SU-DHL-6 (cell line): Measurements from ENCODE around the gene KCND2.

Source experiments
- H2AFZ ChIP-seq: fragments of 200-600 bp; sonication (generic); 2 replicates; pipeline ENCODE4 v1.6.1; 2014; ENCODE audit warnings: low read depth, mild to moderate bottlenecking, moderate library complexity, mixed read lengths, antibody characterized with exemption, low read length; ENCODE audit not compliant: severe bottlenecking
- H3F3A ChIP-seq: fragments of 200-600 bp; shearing (Covaris generic); 2 replicates; pipeline ENCODE4 v1.6.0; 2016; ENCODE audit warnings: antibody characterized with exemption, mild to moderate bottlenecking; ENCODE audit not compliant: insufficient read depth
- H3K27ac ChIP-seq: fragments of 200-600 bp; sonication (generic); 2 replicates; pipeline ENCODE4 v1.5.1; 2016; ENCODE audit warnings: low read depth, mild to moderate bottlenecking, low read length, moderate library complexity, mixed read lengths
- H3K27me3 ChIP-seq: fragments of 200-600 bp; sonication (generic), shearing (Covaris generic); 2 replicates; pipeline ENCODE4 v1.6.0; 2014; ENCODE audit warnings: mild to moderate bottlenecking, low read length
- H3K36me3 ChIP-seq: fragments of 200-600 bp; sonication (generic); 2 replicates; pipeline ENCODE4 v1.6.1; 2014; ENCODE audit warnings: mild to moderate bottlenecking, low read length, mixed read lengths
- H3K4me2 ChIP-seq: fragments of 300-600, 200-600 bp; shearing (Covaris generic), sonication (generic); 2 replicates; pipeline ENCODE4 v1.6.0; 2014; ENCODE audit warnings: low read length, low read depth, mild to moderate bottlenecking; ENCODE audit not compliant: poor library complexity, severe bottlenecking
- H3K4me3 ChIP-seq: fragments of 200-600 bp; sonication (generic); 2 replicates; pipeline ENCODE4 v1.5.1; 2014; ENCODE audit warnings: antibody characterized with exemption, low read length, mild to moderate bottlenecking, mixed read lengths; ENCODE audit not compliant: insufficient read depth, poor library complexity, severe bottlenecking
- H3K79me2 ChIP-seq: fragments of 200-600 bp; sonication (generic); 2 replicates; pipeline ENCODE4 v1.6.1; 2014; ENCODE audit warnings: mild to moderate bottlenecking, low read length, moderate library complexity; ENCODE audit not compliant: insufficient read depth
- H3K9ac ChIP-seq: fragments of 200-600 bp; sonication (generic); 2 replicates; pipeline ENCODE4 v1.7.0; 2014; ENCODE audit warnings: mild to moderate bottlenecking, low read length
- H3K9me2 ChIP-seq: fragments of 200-600 bp; sonication (generic); replicated peaks from 2 replicates; pipeline ENCODE4 v1.6.1; 2014; ENCODE audit warnings: low read length; ENCODE audit not compliant: insufficient read depth
- H3K9me3 ChIP-seq: fragments of 200-600 bp; sonication (generic); 2 replicates; pipeline ENCODE4 v1.6.1; 2014; ENCODE audit warnings: low read length, mixed read lengths; ENCODE audit not compliant: insufficient read depth
- H4K20me1 ChIP-seq: fragments of 200-600 bp; sonication (generic); 2 replicates; pipeline ENCODE4 v1.6.1; 2014; ENCODE audit warnings: low read depth, mild to moderate bottlenecking, antibody characterized with exemption, low read length, moderate library complexity, mixed read lengths
- CTCF ChIP-seq: fragments of 200-600 bp; sonication (generic); IDR thresholded peaks from one replicate; pipeline ENCODE4 v1.5.1; 2017; ENCODE audit warnings: antibody characterized with exemption, mild to moderate bottlenecking, low read length, moderate library complexity; ENCODE audit not compliant: insufficient read depth, poor library complexity, severe bottlenecking
- EZH2phosphoT487 ChIP-seq: fragments of 200-600 bp; sonication (generic), shearing (Covaris generic); conservative IDR thresholded peaks from 2 replicates; pipeline ENCODE4 v1.6.1; 2018; ENCODE audit warnings: mild to moderate bottlenecking, antibody characterized with exemption, low read length, moderate library complexity, mixed read lengths

KCND2 gene

GRCh38 chr7:120278773-120279172 lies 5.8 kb downstream of the KCND2 start:
- H3K9ac ChIP-seq = no peak overlapping the region
- H3K36me3 ChIP-seq = no peaks in the 10 kb centered on the region
- TF ChIP-seq EZH2phosphoT487 (no peak), CTCF (no peak)
- H3K9me3 ChIP-seq = no peaks in the 10 kb centered on the region
- H4K20me1 ChIP-seq = no peaks in the 10 kb centered on the region
- H3K27ac ChIP-seq = no peak overlapping the region
- H3K27me3 ChIP-seq = no peaks in the 10 kb centered on the region
- H3K4me2 ChIP-seq = no peak overlapping the region
- H3K79me2 ChIP-seq = no peaks in the 10 kb centered on the region
- no peaks in the 10 kb centered on the region for H3K9me2 ChIP-seq
- H3F3A ChIP-seq = no peaks in the 10 kb centered on the region
- H2AFZ ChIP-seq = no peak overlapping the region
- no peak overlapping the region for H3K4me3 ChIP-seq

- Histone ChIP-seq H3K4me3 (no peak overlapping the region), H3K4me2 (no peak overlapping the region), H3K9me2 (no peaks in the 10 kb centered on the region), H2AFZ (no peak overlapping the region), H3K79me2 (no peaks in the 10 kb centered on the region), H3K9me3 (no peaks in the 10 kb centered on the region), H3K9ac (no peak overlapping the region), H3F3A (no peaks in the 10 kb centered on the region), H3K27ac (no peak overlapping the region), H3K27me3 (no peaks in the 10 kb centered on the region), H4K20me1 (no peaks in the 10 kb centered on the region), H3K36me3 (no peaks in the 10 kb centered on the region)
- no peak for TF ChIP-seq EZH2phosphoT487
- TF ChIP-seq CTCF = no peak
Observed at GRCh38 chr7:120280743-120281142, 7.8 kb downstream of the KCND2 start.

- no peaks in the 10 kb centered on the region for H3K9me3 ChIP-seq
- H3K27me3 ChIP-seq = no peaks in the 10 kb centered on the region
- TF ChIP-seq EZH2phosphoT487 = no peak
Observed at GRCh38 chr7:120293027-120293426, 20.1 kb downstream of the KCND2 start.

GRCh38 chr7:120302190-120302589 lies 29.2 kb downstream of the KCND2 start:
- no peaks in the 10 kb centered on the region for H3K9me2 ChIP-seq
- H2AFZ ChIP-seq = no peak overlapping the region
- no peaks in the 10 kb centered on the region for H3F3A ChIP-seq
- no peak overlapping the region for H3K4me3 ChIP-seq
- no peak for TF ChIP-seq CTCF
- TF ChIP-seq EZH2phosphoT487 = no peak
- no peak overlapping the region for H3K4me2 ChIP-seq
- no peak overlapping the region for H3K9ac ChIP-seq
- no peaks in the 10 kb centered on the region for H3K27me3 ChIP-seq
- no peaks in the 10 kb centered on the region for H3K79me2 ChIP-seq
- H3K9me3 ChIP-seq = no peaks in the 10 kb centered on the region
- H3K27ac ChIP-seq = no peak overlapping the region
- H3K36me3 ChIP-seq = no peaks in the 10 kb centered on the region
- no peaks in the 10 kb centered on the region for H4K20me1 ChIP-seq

More at GRCh38 chr7:120293027-120293426, 20.1 kb downstream of the KCND2 start:
- no peak overlapping the region for H3K27ac ChIP-seq
- H2AFZ ChIP-seq = no peak overlapping the region
- no peaks in the 10 kb centered on the region for H3K9me2 ChIP-seq
- H3F3A ChIP-seq = no peaks in the 10 kb centered on the region
- no peaks in the 10 kb centered on the region for H3K79me2 ChIP-seq
- H4K20me1 ChIP-seq = no peaks in the 10 kb centered on the region
- no peak overlapping the region for H3K4me3 ChIP-seq
- no peak overlapping the region for H3K4me2 ChIP-seq
- no peak overlapping the region for H3K9ac ChIP-seq
- no peaks in the 10 kb centered on the region for H3K36me3 ChIP-seq
